GM12873 (cell line): ENCODE measurements around the gene ST8SIA3.

Experiments used
- TF ChIP-seq, protein P1 (sequence below): IDR thresholded peaks from 2 replicates; pipeline ENCODE4 v1.5.1; 2012; ENCODE audit warnings: low read depth, mild to moderate bottlenecking, moderate library complexity, low read length, control low read depth; ENCODE audit not compliant: insufficient read depth; ENCODE audit errors: missing control alignments

ST8SIA3 gene

DNA sequence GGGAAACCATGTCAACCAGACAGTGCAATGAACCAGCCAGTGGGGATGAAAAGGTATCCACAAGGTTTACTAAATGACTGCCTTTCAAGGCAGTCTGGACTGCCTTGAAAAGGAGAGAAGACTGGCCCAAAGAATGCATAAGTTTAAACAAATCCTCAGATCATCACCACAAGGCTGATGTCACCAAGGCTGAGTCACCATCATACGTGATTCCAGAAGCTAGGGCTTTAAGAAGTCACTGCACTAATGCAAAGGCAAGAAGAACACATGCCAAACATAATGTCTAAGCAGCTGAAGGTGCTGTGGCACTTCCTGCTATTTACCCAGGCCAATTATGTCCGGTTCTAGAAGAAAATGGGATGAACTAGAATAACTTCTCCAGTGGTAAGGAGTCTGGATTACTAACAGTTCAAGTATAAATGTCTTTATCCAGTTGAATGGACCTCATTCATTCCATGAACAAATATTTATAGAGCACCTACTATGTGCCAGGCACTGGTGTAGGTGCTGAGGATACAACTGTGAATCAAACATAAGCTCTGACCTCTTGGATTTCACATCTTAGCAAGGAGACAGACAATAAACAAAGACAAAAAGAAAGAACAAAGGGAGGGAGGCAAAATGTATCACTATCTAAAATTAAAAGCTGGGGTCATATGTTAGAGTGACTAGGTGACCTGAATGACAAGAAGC, 45.2 kb downstream of the ST8SIA3 start:
- TF ChIP-seq, protein P1, sequence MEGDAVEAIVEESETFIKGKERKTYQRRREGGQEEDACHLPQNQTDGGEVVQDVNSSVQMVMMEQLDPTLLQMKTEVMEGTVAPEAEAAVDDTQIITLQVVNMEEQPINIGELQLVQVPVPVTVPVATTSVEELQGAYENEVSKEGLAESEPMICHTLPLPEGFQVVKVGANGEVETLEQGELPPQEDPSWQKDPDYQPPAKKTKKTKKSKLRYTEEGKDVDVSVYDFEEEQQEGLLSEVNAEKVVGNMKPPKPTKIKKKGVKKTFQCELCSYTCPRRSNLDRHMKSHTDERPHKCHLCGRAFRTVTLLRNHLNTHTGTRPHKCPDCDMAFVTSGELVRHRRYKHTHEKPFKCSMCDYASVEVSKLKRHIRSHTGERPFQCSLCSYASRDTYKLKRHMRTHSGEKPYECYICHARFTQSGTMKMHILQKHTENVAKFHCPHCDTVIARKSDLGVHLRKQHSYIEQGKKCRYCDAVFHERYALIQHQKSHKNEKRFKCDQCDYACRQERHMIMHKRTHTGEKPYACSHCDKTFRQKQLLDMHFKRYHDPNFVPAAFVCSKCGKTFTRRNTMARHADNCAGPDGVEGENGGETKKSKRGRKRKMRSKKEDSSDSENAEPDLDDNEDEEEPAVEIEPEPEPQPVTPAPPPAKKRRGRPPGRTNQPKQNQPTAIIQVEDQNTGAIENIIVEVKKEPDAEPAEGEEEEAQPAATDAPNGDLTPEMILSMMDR, result no peak

DNA sequence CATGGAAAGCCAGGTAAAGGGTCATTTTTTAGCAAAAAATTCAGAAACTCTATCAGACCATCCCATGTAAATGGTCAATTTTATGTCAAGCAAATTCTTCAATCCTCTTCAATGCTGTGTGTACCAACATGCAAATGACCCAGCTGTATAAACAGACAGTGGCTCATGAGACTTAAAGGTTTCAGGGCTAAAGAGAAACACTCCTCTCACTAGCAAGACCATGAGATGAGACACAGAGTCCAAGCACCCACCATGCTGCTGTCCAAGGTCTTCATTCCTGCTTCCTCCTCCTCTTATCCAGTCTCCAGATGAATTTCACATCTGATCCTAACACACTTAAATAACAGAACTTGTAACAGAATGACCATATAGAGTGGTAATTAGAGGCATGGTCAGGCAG, 52.0 kb downstream of the ST8SIA3 start:
- TF ChIP-seq, protein P1, result no peak

DNA sequence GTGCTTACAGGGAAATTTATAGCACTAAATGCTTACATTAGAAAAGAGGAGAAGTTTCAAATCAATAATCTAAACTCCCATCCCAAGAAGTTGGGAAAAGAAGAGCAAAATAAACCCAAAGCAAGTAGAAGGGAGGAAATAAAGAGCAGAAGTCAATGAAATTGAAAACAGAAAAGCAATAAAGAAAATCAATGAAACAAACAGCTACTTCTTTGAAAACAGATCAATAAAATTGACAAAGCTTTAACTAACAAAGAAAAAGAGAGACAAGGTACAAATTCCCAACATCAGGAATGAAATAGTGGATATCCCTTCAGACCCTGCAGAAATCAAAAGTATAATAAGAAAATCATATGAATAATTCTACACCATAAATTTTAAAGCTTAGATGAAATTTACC, 57.3 kb downstream of the ST8SIA3 start:
- TF ChIP-seq, protein P1, result no peak

DNA sequence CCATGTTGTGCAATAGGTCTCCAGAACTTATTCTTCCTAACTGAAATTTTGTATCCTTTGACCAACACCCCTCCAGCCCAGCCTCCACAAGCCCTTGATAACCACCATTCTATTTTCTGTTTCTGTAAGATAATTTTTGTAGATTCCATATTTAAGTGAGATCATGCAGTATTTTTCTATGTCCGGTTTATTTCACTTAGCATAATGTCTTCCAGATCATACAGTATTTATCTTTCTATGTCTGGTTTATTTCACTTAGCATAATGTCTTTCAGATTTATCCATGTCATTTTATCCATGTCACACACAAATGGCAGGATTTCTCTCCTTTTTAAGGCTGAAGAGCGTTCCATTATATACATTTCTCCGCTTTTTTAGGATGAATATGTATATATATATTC, 58.4 kb downstream of the ST8SIA3 start:
- TF ChIP-seq, protein P1, result no peak

DNA sequence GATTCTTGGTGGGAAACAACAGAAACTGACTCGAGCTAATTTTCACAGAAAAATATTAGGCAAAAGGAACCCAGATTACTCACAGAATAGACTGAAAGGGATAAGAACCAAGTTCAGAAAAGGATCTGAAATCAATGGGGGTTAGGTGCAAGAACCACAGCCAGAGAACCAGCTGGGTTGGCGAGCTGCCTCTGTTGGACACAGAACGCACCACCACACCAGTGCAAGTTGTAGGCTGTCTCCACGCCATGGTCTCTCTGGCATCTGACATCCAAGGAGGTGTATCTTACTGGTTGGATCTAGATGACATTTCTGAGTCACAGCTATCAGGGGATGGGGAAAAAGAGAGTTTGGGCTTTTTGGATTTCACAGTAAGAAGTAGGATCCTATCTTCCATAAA, 64.2 kb downstream of the ST8SIA3 start:
- TF ChIP-seq, protein P1, result no peak
